Uterus (tissue), 4 donors: ENCODE measurements around the gene PLEKHG2. TPM values are rescaled to one million over a fixed set of nuclear protein-coding genes. Genes with fewer than 3 reads are reported as not detected.
A peak's percentile ranks its signal among the peaks of the same experiment; 100 is the strongest.
"Not testable (repeated sequence)": the region's sequence is repeated elsewhere in the genome, so short reads cannot be mapped to it uniquely, and the experiment has no call there.

Experiments
- DNase-seq, 2 donors: peaks; one replicate each; pipeline ENCODE4 v3.0.0-alpha.2; 2019 to 2020
- H3K27ac ChIP-seq, 2 donors: fragments of 200-600 bp; sonication (generic); 1 replicate in 1 of 2; 2 replicates in 1 of 2; pipeline ENCODE4 v1.5.1; 2016 to 2018
- H3K27me3 ChIP-seq, 2 donors: fragments of 200-600 bp; sonication (generic); one replicate each; pipeline ENCODE4 v1.5.1; 2018 to 2019; ENCODE audit warnings: control low read depth in 1 of 2
- H3K36me3 ChIP-seq, 2 donors: fragments of 200-600 bp; sonication (generic); one replicate each; pipeline ENCODE4 v1.5.1; 2019; ENCODE audit warnings: control low read depth in 1 of 2
- H3K4me1 ChIP-seq, 2 donors: fragments of 200-600 bp; sonication (generic); one replicate each; pipeline ENCODE4 v1.5.1; 2018 to 2019; ENCODE audit warnings: control low read depth in 1 of 2
- H3K4me3 ChIP-seq, 2 donors: fragments of 200-600 bp; sonication (generic); 1 replicate in 1 of 2; 2 replicates in 1 of 2; pipeline ENCODE4 v1.5.1; 2018 to 2019; ENCODE audit warnings: mild to moderate bottlenecking in 1 of 2
- H3K9me3 ChIP-seq, 2 donors: fragments of 200-600 bp; sonication (generic); one replicate each; pipeline ENCODE4 v1.5.1; 2019; ENCODE audit warnings: control low read depth in 1 of 2
- CTCF ChIP-seq, 4 experiments: fragments of 200-600 bp in 2 of 4; fragments of 450-650 bp in 2 of 4; sonication (generic) in 2 of 4; IDR thresholded peaks; one replicate each; pipeline ENCODE4 v1.5.1; 2016 to 2019; ENCODE audit warnings: antibody characterized with exemption in 4 of 4, mild to moderate bottlenecking in 2 of 4, moderate library complexity in 1 of 4
- POLR2A ChIP-seq, 2 donors: fragments of 450-650 bp; IDR thresholded peaks; one replicate each; pipeline ENCODE4 v1.6.1; 2016; ENCODE audit warnings: antibody characterized with exemption in 2 of 2, mild to moderate bottlenecking in 1 of 2, moderate library complexity in 1 of 2
- intact Hi-C: fragments of 100-400 bp; cut with DNase I; formaldehyde crosslinking; loops from one replicate; pipeline ENCODE4 v1.15.1; 2023; ENCODE audit warnings: low total_unique reads
- total RNA-seq, 4 donors: library from RNA; depleted of rRNA in 3 of 4; stranded (reverse); fragments of >200 nt in 3 of 4; gene quantifications; one replicate each; pipeline versions ENCODE4 v1.1.0 to v1.2.4, GENCODE V29; 2014 to 2023
- donor health status: DM: yes; HTN: yes; CAD: no.

PLEKHG2 gene
- total RNA-seq, 4 donors from 2014 or later: 5.1 to 120 (median 21.6) TPM

GRCh38 chr19:39446365-39447084, 34.1 kb downstream of the PLEKHG2 start:
- peak overlapping the region; percentile 94 to 97 for H3K27ac ChIP-seq
- TF ChIP-seq CTCF (IDR thresholded peaks at IDR 0.05) (no peak), POLR2A (IDR thresholded peaks at IDR 0.05) (no peak)

GRCh38 chr19:39448271-39448670, 35.8 kb downstream of the PLEKHG2 start:
- no peak for DNase-seq
- H3K4me1 ChIP-seq: peaks cover 0 to 8% of the 10 kb centered on the region in 2 donors
- TF ChIP-seq POLR2A (IDR thresholded peaks at IDR 0.05) (no peak), CTCF (IDR thresholded peaks at IDR 0.05) (no peak)
- no peaks in the 10 kb centered on the region for H3K27me3 ChIP-seq
- H3K36me3 ChIP-seq: no peaks in the 10 kb centered on the region
- H3K9me3 ChIP-seq: no peaks in the 10 kb centered on the region
- H3K4me3 ChIP-seq: no peak overlapping the region
- H3K27ac ChIP-seq: no peak overlapping the region
- intact Hi-C loops: no loop called here

More at GRCh38 chr19:39446365-39447084, 34.1 kb downstream of the PLEKHG2 start:
- Histone ChIP-seq H3K36me3 (no peaks in the 10 kb centered on the region), H3K27me3 (no peaks in the 10 kb centered on the region), H3K4me1 (peaks cover 0 to 8% of the 10 kb centered on the region in 2 donors), H3K4me3 (peak overlapping the region; percentile 70 to 96), H3K9me3 (no peaks in the 10 kb centered on the region)
- no peak for DNase-seq
- intact Hi-C loops: no loop called here

GRCh38 chr19:39449116-39449797, 36.8 kb downstream of the PLEKHG2 start:
- DNase-seq: no peak
- Histone ChIP-seq H3K27me3 (no peaks in the 10 kb centered on the region), H3K27ac (no peak overlapping the region), H3K4me3 (no peak overlapping the region), H3K36me3 (no peaks in the 10 kb centered on the region), H3K4me1 (peaks cover 0 to 8% of the 10 kb centered on the region in 2 donors), H3K9me3 (no peaks in the 10 kb centered on the region)
- intact Hi-C loops: no loop called here
- TF ChIP-seq POLR2A (IDR thresholded peaks at IDR 0.05): no peak
- no peak for TF ChIP-seq CTCF (IDR thresholded peaks at IDR 0.05)

GRCh38 chr19:39451257-39451656, 38.8 kb downstream of the PLEKHG2 start:
- H3K36me3 ChIP-seq, H3K27ac ChIP-seq, H3K4me1 ChIP-seq, H3K4me3 ChIP-seq, H3K27me3 ChIP-seq, H3K9me3 ChIP-seq, DNase-seq, intact Hi-C loops: not testable (repeated sequence)

GRCh38 chr19:39463403-39463802, 50.9 kb downstream of the PLEKHG2 start:
- intact Hi-C loops: no loop called here
- Histone ChIP-seq H3K4me1 (no peaks in the 10 kb centered on the region), H3K4me3 (no peak overlapping the region), H3K27ac (no peak overlapping the region), H3K27me3 (no peaks in the 10 kb centered on the region), H3K9me3 (no peaks in the 10 kb centered on the region), H3K36me3 (peaks cover 0 to 2% of the 10 kb centered on the region in 2 donors)
- no peak for TF ChIP-seq CTCF (IDR thresholded peaks at IDR 0.05)
- TF ChIP-seq POLR2A (IDR thresholded peaks at IDR 0.05): no peak
- no peak for DNase-seq
